ENCODE results near the gene NFASC.

DNA sequence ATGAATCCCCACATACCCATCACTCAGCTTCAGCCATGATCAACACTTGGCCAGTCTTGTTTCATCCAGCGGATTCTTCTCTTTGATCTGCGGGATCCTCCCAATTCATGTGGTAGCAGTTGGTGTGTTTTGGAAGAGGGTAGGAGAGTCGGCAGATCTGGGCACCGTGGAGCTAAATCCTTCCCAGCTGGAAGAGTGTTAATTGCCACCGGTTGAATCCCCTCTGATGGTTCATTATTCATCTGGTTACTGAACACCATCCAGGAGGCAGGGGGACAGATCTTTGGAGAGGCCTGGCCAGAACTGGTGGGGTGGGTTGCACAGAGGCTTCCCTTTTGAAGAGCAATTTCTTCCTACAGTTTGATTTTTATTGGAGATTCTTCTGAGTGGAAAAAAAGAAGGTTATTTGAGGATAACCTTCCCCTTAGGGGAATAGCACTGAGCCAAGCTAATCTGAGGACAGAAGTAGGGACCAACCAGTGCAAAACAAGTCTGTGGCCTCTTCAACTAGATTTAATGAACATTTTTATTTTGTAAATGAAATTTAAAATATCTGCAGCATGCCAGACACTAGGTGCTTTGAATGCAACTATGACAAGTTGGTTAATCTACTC is 8.1 kb downstream of the NFASC start:
- TF ChIP-seq POLR2AphosphoS5 (IDR thresholded peaks at IDR 0.05): no peak
- TF ChIP-seq POLR2A (IDR thresholded peaks at IDR 0.05): no peak
- TF ChIP-seq CTCF (IDR thresholded peaks at IDR 0.05): no peak
